IMR-90 (cell line): ENCODE results near the gene MTLN. TPM values are rescaled to one million over a fixed set of nuclear protein-coding genes. Genes with fewer than 3 reads are reported as not detected.

Experiments used
- ATAC-seq: fragments of 200-7000 bp; cut with Tn5 transposase; 2 replicates; pipeline ENCODE4 v1.9.1; 2020; ENCODE audit warnings: low read depth, mild to moderate bottlenecking, moderate library complexity
- BruUV-seq: library from RNA; stranded (reverse); fragments of 400-500 nt; replicated peaks from 2 replicates; lab custom pipeline; 2021; lab: Mats Ljungman, UMichigan
- CTCF ChIA-PET: fragments of 300-600 bp; formaldehyde crosslinking; extraction: SDS; loops from one replicate; lab custom pipeline; 2021; ENCODE audit warnings: antibody characterized with exemption; lab: Yijun Ruan, JAX
- POLR2A ChIA-PET: fragments of 300-600 bp; sonication (Branson Sonifier 250); formaldehyde crosslinking; loops from one replicate; lab custom pipeline; 2022; ENCODE audit warnings: antibody characterized with exemption; ENCODE audit not compliant: unreplicated experiment; lab: Charles Lee
- DNase-seq: peaks from one replicate; pipeline ENCODE4 v3.0.0; 2013
- H2AFZ ChIP-seq: replicated peaks from 2 replicates; pipeline ENCODE3; 2013; ENCODE audit warnings: low read length, mild to moderate bottlenecking; ENCODE audit not compliant: poor library complexity
- H2AK5ac ChIP-seq: 2 replicates; pipeline ENCODE4 v1.6.1; 2013; ENCODE audit warnings: low read depth, low read length, inconsistent platforms
- H2AK9ac ChIP-seq: replicated peaks from 2 replicates; pipeline ENCODE3; 2013; ENCODE audit warnings: mild to moderate bottlenecking, low read depth, low read length, moderate library complexity; ENCODE audit not compliant: poor library complexity
- H2BK120ac ChIP-seq: 2 replicates; pipeline ENCODE4 v1.6.1; 2013; ENCODE audit warnings: low read depth, low read length, inconsistent platforms
- H2BK15ac ChIP-seq: 3 replicates; pipeline ENCODE4 v1.6.1; 2013; ENCODE audit warnings: low read depth, low read length, inconsistent platforms
- H2BK20ac ChIP-seq: 2 replicates; pipeline ENCODE4 v1.6.1; 2013; ENCODE audit warnings: low read depth, mild to moderate bottlenecking, inconsistent platforms, low read length, moderate library complexity
- H2BK5ac ChIP-seq: 2 replicates; pipeline ENCODE4 v1.6.1; 2013; ENCODE audit warnings: mild to moderate bottlenecking, low read depth, low read length, inconsistent platforms; ENCODE audit not compliant: poor library complexity, severe bottlenecking
- H3K14ac ChIP-seq: replicated peaks from 2 replicates; pipeline ENCODE4 v1.6.1; 2013; ENCODE audit warnings: low read depth, low read length, inconsistent platforms
- H3K18ac ChIP-seq: 2 replicates; pipeline ENCODE4 v1.6.1; 2013; ENCODE audit warnings: low read depth, low read length, control low read depth
- H3K23ac ChIP-seq: 2 replicates; pipeline ENCODE4 v1.6.1; 2013; ENCODE audit warnings: low read depth, low read length, inconsistent platforms
- H3K27ac ChIP-seq: 2 replicates; pipeline ENCODE4 v1.5.1; 2013; ENCODE audit warnings: mild to moderate bottlenecking, control low read depth, low read length; ENCODE audit not compliant: insufficient read depth
- H3K27me3 ChIP-seq: 2 replicates; pipeline ENCODE4 v1.6.1; 2013; ENCODE audit warnings: low read length; ENCODE audit not compliant: control insufficient read depth, insufficient read depth
- H3K36me3 ChIP-seq: 2 replicates; pipeline ENCODE4 v1.6.1; 2013; ENCODE audit warnings: low read length, mixed read lengths; ENCODE audit not compliant: control insufficient read depth, insufficient read depth
- H3K4ac ChIP-seq: 2 replicates; pipeline ENCODE4 v1.6.1; 2013; ENCODE audit warnings: low read depth, low read length, inconsistent platforms
- H3K4me1 ChIP-seq: 2 replicates; pipeline ENCODE4 v1.6.1; 2013; ENCODE audit warnings: low read length, mixed read lengths; ENCODE audit not compliant: control insufficient read depth, insufficient read depth
- H3K4me2 ChIP-seq: 2 replicates; pipeline ENCODE4 v1.6.1; 2013; ENCODE audit warnings: low read depth, mild to moderate bottlenecking, control low read depth, low read length, moderate library complexity
- H3K4me3 ChIP-seq: 2 replicates; pipeline ENCODE4 v1.5.1; 2013; ENCODE audit warnings: low read depth, mild to moderate bottlenecking, control low read depth, low read length, moderate library complexity; ENCODE audit not compliant: insufficient read depth
- H3K56ac ChIP-seq: 2 replicates; pipeline ENCODE4 v1.6.1; 2013; ENCODE audit warnings: low read length, inconsistent platforms; ENCODE audit not compliant: insufficient read depth; ENCODE audit errors: extremely low read depth
- H3K79me1 ChIP-seq, 2 experiments: 2 replicates each; pipeline ENCODE4 v1.6.1; 2013; ENCODE audit warnings: low read length in 2 of 2, inconsistent platforms in 1 of 2, low read depth in 1 of 2
- H3K9ac ChIP-seq: 2 replicates; pipeline ENCODE4 v1.6.1; 2013; ENCODE audit warnings: low read depth, low read length, control low read depth
- H3K9me1 ChIP-seq: 2 replicates; pipeline ENCODE4 v1.6.1; 2013; ENCODE audit warnings: low read length, inconsistent platforms; ENCODE audit not compliant: insufficient read depth
- H3K9me3 ChIP-seq: 2 replicates; pipeline ENCODE4 v1.6.1; 2013; ENCODE audit warnings: low read length; ENCODE audit not compliant: control insufficient read depth, insufficient read depth
- H4K20me1 ChIP-seq: 2 replicates; pipeline ENCODE4 v1.6.1; 2013; ENCODE audit warnings: low read length, inconsistent platforms; ENCODE audit not compliant: insufficient read depth
- H4K5ac ChIP-seq: 2 replicates; pipeline ENCODE4 v1.6.1; 2013; ENCODE audit warnings: mild to moderate bottlenecking, low read depth, low read length, control low read depth
- H4K8ac ChIP-seq, 2 experiments: 2 replicates each; pipeline ENCODE4 v1.6.1; 2013; ENCODE audit warnings: low read depth in 2 of 2, low read length in 2 of 2, control low read depth in 1 of 2, inconsistent platforms in 1 of 2
- H4K91ac ChIP-seq: 2 replicates; pipeline ENCODE4 v1.6.1; 2013; ENCODE audit warnings: low read depth, low read length, inconsistent platforms; ENCODE audit not compliant: insufficient read depth
- BHLHE40 ChIP-seq: fragments of 150-350 bp; IDR thresholded peaks from 2 replicates; pipeline ENCODE4 v1.6.1; 2016; ENCODE audit warnings: mild to moderate bottlenecking, low read depth, low read length
- CEBPB ChIP-seq: IDR thresholded peaks from 2 replicates; pipeline ENCODE4 v1.6.1; 2012; ENCODE audit warnings: low read depth, low read length, improper control_type of control experiment
- MAFK ChIP-seq: IDR thresholded peaks from 2 replicates; pipeline ENCODE4 v1.6.1; 2012; ENCODE audit warnings: low read depth, low read length, improper control_type of control experiment
- MAZ ChIP-seq: IDR thresholded peaks from 2 replicates; pipeline ENCODE4 v1.6.1; 2012; ENCODE audit warnings: low read depth, mild to moderate bottlenecking, low read length, improper control_type of control experiment, moderate library complexity, borderline replicate concordance
- MXI1 ChIP-seq: IDR thresholded peaks from 2 replicates; pipeline ENCODE4 v1.6.1; 2012; ENCODE audit warnings: low read depth, mild to moderate bottlenecking, low read length, moderate library complexity, borderline replicate concordance
- RFX5 ChIP-seq: IDR thresholded peaks from 2 replicates; pipeline ENCODE4 v1.8.0; 2012; ENCODE audit warnings: low read depth, mild to moderate bottlenecking, low read length, moderate library complexity
- SMC3 ChIP-seq: fragments of 150-350 bp; IDR thresholded peaks from 2 replicates; pipeline ENCODE4 v1.6.1; 2016; ENCODE audit warnings: low read depth, mild to moderate bottlenecking, antibody characterized with exemption, low read length, moderate library complexity
- WGBS, 2 experiments: methylation state at CpG; one replicate each; pipeline versions ENCODE4 v1.1.5 to v1.1.7; 2013; ENCODE audit warnings: missing lambda C conversion rate in 2 of 2; ENCODE audit not compliant: insufficient read length in 1 of 2; ENCODE audit errors: extremely low coverage in 2 of 2; 5-methylcytosine and 5-hydroxymethylcytosine counted together
- dilution Hi-C: fragments of 300-500 bp; cut with HindIII; formaldehyde crosslinking; loops from one replicate; pipeline ENCODE4 v1.14.3; 2018; ENCODE audit warnings: low sequenced_read_pairs; ENCODE audit not compliant: unreplicated experiment
- in situ Hi-C: fragments of 300-500 bp; cut with MboI; formaldehyde crosslinking; loops from 3 replicates; pipeline ENCODE4 v1.14.3; 2019; ENCODE audit warnings: low sequenced_read_pairs, inconsistent platforms, mixed read lengths
- intact Hi-C: fragments of 100-400 bp; cut with micrococcal nuclease; formaldehyde crosslinking; loops from 2 replicates; pipeline ENCODE4 v1.10.0; 2022
- polyA plus RNA-seq, 3 experiments: library from polyadenylated mRNA; depleted of rRNA; stranded (reverse); fragments of >200 nt; gene quantifications; 2 replicates each; pipeline ENCODE4 v1.2.3, GENCODE V29; 2012; ENCODE audit warnings: low replicate concordance in 1 of 3
- total RNA-seq: library from RNA; depleted of rRNA; stranded (reverse); fragments of >200 nt; gene quantifications from 2 replicates; pipeline ENCODE4 v1.2.3, GENCODE V29; 2012

Gene MTLN
- total and polyA plus RNA-seq, 2 of the 4 experiments (the other 2 are of a cell fraction) = 13.5 to 14.5 TPM

- H3K56ac ChIP-seq = no peak overlapping the region
- ChIA-PET CTCF (no interaction called here), POLR2A (no interaction called here)
- TF ChIP-seq BHLHE40 (no peak), MAFK (no peak), MXI1 (no peak), SMC3 (no peak), CEBPB (no peak), RFX5 (no peak), MAZ (no peak)
- peaks cover 25% of the 10 kb centered on the region for H3K27me3 ChIP-seq
- H3K27ac ChIP-seq = no peak overlapping the region
- dilution Hi-C loops = no loop called here
- H3K36me3 ChIP-seq = no peaks in the 10 kb centered on the region
- no peak overlapping the region for H3K4ac ChIP-seq
- no CpG with 5 or more reads among the region's 4 CpGs for WGBS, 2 experiments
- no peak overlapping the region for H3K9ac ChIP-seq
- no TSS peak for BruUV-seq
- H4K8ac ChIP-seq = no peak overlapping the region
- H3K4me2 ChIP-seq = no peak overlapping the region
- no peak overlapping the region for H3K4me3 ChIP-seq
- no peak overlapping the region for H4K5ac ChIP-seq
- no peak overlapping the region for H2BK120ac ChIP-seq
- no peak overlapping the region for H4K91ac ChIP-seq
- intact Hi-C loops = no loop called here
- no peaks in the 10 kb centered on the region for H3K79me1 ChIP-seq
- no peaks in the 10 kb centered on the region for H3K9me1 ChIP-seq
- no peak overlapping the region for H3K18ac ChIP-seq
- in situ Hi-C loops = no loop called here
- no peak overlapping the region for H3K23ac ChIP-seq
- H2AK9ac ChIP-seq = no peak overlapping the region
- DNase-seq (no peak), ATAC-seq (no peak)
- no peak overlapping the region for H3K14ac ChIP-seq
- no peak overlapping the region for H2AFZ ChIP-seq
- no peak overlapping the region for H2AK5ac ChIP-seq
- H2BK20ac ChIP-seq = no peak overlapping the region
- no peak overlapping the region for H2BK15ac ChIP-seq
- H3K9me3 ChIP-seq = no peaks in the 10 kb centered on the region
- H4K20me1 ChIP-seq = no peaks in the 10 kb centered on the region
- H2BK5ac ChIP-seq = no peak overlapping the region
- H3K4me1 ChIP-seq = no peaks in the 10 kb centered on the region
Observed at GRCh38 chr2:110221938-110222337, 9.6 kb upstream of the MTLN start.
